ENCODE results near the gene ANO9.

ANO9 gene, protein sequence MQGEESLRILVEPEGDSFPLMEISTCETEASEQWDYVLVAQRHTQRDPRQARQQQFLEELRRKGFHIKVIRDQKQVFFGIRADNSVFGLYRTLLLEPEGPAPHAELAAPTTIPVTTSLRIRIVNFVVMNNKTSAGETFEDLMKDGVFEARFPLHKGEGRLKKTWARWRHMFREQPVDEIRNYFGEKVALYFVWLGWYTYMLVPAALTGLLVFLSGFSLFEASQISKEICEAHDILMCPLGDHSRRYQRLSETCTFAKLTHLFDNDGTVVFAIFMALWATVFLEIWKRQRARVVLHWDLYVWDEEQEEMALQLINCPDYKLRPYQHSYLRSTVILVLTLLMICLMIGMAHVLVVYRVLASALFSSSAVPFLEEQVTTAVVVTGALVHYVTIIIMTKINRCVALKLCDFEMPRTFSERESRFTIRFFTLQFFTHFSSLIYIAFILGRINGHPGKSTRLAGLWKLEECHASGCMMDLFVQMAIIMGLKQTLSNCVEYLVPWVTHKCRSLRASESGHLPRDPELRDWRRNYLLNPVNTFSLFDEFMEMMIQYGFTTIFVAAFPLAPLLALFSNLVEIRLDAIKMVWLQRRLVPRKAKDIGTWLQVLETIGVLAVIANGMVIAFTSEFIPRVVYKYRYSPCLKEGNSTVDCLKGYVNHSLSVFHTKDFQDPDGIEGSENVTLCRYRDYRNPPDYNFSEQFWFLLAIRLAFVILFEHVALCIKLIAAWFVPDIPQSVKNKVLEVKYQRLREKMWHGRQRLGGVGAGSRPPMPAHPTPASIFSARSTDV
- 170 to 200 (median 174) reads per million in 3 donors for total RNA-seq

DNA sequence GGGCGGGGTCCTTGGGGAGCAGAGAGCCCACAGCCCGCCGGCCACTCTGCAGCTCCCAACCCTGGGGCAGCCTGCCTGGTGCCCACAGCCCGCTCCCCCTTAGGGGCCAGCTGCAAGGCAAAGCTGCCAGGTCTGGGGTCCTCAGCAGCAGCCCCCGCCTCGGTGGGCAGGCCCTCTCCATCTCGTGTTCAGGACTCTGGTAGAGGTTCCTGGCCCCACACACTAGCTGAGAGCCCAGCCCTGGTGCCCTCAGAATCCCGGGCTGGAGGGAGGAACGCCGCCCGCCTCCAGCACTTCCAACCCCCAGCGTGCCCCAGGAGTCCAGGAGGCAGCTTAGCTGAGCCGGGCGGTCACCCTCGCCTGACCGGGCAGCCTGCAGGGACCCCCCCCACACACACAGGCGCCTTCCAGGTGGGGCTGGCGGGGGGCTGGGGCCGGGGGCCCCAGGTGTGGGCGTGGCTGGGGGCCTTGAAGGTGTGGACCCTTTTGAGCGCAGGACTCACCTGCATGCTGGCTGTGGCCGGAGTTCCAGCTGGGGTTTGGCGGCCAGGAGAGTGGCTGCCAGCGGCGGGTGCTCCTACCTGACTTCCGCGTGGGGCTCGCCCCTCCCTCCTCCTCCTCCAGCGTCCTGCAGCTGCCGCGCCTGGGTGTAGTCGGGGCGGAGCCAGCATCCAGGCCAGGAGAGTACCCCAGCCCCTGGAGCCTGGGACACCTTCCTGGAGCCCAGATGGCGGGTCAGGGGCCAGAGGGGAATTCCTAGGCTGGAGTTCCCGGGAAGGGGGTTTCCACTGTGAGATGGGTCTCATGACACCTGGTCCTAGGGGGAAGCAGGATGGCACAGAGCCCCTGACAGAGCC lies at the start of gene ANO9:
Gene ANO9 (minus strand): TSS at position 594 of the 857 bp plus-strand sequence. CDS start 85 bp downstream, at position 509.
- DNase-seq: peak; percentile 48 to 67 (median 54)
- H3K36me3 ChIP-seq (ENCODE audit: control insufficient read depth, insufficient read depth, low read length): no peaks in the 10 kb centered on the region
- peak within 1 kb of the TSS; percentile 71 for H3K4me3 ChIP-seq (ENCODE audit: insufficient read depth, low read depth, low read length, poor library complexity, severe bottlenecking)
- peaks cover 32% of the 10 kb centered on the region for H3K4me1 ChIP-seq (ENCODE audit: control insufficient read depth, insufficient read depth, low read length, poor library complexity, severe bottlenecking)
- peak within 1 kb of the TSS; percentile 67 for H3K27ac ChIP-seq (ENCODE audit: insufficient read depth, low read length, poor library complexity, severe bottlenecking)
- no peaks in the 10 kb centered on the region for H3K9me3 ChIP-seq (ENCODE audit: control insufficient read depth, low read length)
- no peaks in the 10 kb centered on the region for H3K27me3 ChIP-seq (replicated peaks; ENCODE audit: control insufficient read depth, insufficient read depth, low read length, poor library complexity, severe bottlenecking)

DNA sequence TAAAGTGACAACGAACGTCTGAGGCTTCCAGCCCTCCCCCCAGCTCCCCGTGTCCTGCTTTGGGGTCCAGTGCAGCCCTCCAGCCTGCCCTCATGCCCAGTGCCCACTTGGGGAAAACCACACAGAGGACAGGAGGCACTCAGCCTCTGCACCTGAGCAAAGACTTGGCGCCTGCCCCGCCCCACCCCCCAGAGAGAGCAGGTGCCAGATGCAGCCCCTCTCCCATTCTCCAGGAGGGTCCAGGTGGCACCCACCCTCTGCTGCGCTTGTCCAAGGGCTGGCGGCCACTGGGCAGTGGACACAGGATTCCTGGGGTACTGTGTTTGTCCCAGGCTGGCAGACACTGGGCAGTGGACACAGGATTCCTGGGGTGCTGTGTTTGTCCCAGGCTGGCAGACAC lies 49.5 kb upstream of the ANO9 start:
- H3K36me3 ChIP-seq (ENCODE audit: control insufficient read depth, insufficient read depth, low read length): peaks cover 18% of the 10 kb centered on the region

DNA sequence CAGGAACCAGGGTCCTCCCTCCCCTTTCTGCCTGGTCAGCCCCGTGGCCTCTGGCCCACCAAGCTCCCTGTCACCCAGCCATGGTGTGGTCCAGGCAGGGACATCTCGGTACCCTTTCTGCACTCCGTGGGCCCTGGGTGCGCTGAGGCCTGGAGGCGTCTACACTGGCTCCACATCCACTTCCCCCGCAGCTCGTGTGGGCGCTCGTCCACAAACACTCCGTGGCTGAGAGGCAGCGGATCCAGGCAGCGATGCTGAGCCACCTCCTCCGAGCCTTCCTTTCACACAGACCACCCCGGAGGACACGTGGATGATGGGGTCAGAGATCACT lies 49.1 kb upstream of the ANO9 start:
- no peak for DNase-seq
- Histone ChIP-seq H3K4me1 (ENCODE audit: control insufficient read depth, insufficient read depth, low read length, poor library complexity, severe bottlenecking) (no peaks in the 10 kb centered on the region), H3K9me3 (ENCODE audit: control insufficient read depth, low read length) (no peaks in the 10 kb centered on the region), H3K4me3 (ENCODE audit: insufficient read depth, low read depth, low read length, poor library complexity, severe bottlenecking) (no peak overlapping the region), H3K27me3 (replicated peaks; ENCODE audit: control insufficient read depth, insufficient read depth, low read length, poor library complexity, severe bottlenecking) (no peaks in the 10 kb centered on the region), H3K36me3 (ENCODE audit: control insufficient read depth, insufficient read depth, low read length) (peaks cover 17% of the 10 kb centered on the region), H3K27ac (ENCODE audit: insufficient read depth, low read length, poor library complexity, severe bottlenecking) (no peak overlapping the region)

More for the DNA sequence above, 49.5 kb upstream of the ANO9 start:
- H3K27ac ChIP-seq (ENCODE audit: insufficient read depth, low read length, poor library complexity, severe bottlenecking): no peak overlapping the region
- DNase-seq: no peak
- H3K9me3 ChIP-seq (ENCODE audit: control insufficient read depth, low read length): no peaks in the 10 kb centered on the region
- no peaks in the 10 kb centered on the region for H3K27me3 ChIP-seq (replicated peaks; ENCODE audit: control insufficient read depth, insufficient read depth, low read length, poor library complexity, severe bottlenecking)
- H3K4me1 ChIP-seq (ENCODE audit: control insufficient read depth, insufficient read depth, low read length, poor library complexity, severe bottlenecking): no peaks in the 10 kb centered on the region
- H3K4me3 ChIP-seq (ENCODE audit: insufficient read depth, low read depth, low read length, poor library complexity, severe bottlenecking): no peak overlapping the region

DNA sequence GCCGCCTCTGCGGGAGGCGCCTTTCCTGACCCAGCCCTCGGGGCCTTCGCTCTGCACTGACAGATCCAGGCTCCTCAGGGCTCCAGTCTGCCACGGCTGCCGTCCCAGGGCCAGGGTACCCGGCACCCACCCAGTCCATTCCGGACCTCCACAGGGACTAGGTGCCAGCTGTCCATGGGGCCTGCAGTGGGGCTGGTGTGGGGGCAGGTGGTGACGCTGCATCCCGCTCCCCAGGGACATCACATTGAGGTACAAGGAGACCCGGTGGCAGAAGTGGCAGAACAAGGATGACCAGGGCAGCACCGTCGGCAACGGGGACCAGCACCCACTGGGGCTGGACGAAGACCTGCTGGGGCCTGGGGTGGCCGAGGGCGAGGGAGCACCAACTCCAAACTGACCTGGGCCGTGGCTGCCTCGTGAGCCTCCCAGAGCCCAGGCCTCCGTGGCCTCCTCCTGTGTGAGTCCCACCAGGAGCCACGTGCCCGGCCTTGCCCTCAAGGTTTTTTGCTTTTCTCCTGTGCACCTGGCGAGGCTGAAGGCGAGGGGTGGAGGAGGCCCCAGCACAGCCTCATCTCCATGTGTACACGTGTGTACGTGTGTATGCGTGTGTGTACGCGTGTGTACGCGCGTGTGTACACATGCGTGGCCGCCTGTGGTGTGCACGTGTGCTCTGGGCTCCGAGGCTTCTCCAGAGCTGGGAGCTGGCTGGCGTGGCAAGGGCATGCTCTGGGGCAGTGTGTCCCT lies 48.5 kb upstream of the ANO9 start:
- H3K4me3 ChIP-seq (ENCODE audit: insufficient read depth, low read depth, low read length, poor library complexity, severe bottlenecking): no peak overlapping the region
- no peak overlapping the region for H3K27ac ChIP-seq (ENCODE audit: insufficient read depth, low read length, poor library complexity, severe bottlenecking)

DNA sequence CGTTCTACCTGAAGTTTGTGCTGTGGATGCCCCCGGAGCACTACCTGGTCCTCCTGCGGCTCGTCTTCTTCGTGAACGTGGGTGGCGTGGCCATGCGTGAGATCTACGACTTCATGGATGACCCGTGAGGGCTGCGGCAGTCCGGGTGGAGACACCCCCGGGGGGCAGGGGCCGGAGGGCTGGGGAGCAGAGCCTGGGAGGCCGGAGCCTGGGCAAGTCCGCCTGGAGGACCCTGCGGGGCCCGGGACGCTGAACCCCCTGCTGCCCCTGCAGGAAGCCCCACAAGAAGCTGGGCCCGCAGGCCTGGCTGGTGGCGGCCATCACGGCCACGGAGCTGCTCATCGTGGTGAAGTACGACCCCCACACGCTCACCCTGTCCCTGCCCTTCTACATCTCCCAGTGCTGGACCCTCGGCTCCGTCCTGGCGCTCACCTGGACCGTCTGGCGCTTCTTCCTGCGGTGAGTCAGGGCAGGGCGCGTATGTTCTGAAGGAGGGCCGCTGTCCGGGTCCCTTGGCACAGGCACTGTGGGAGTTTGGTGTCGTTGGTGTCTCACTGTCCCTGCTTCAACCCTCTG lies 47.9 kb upstream of the ANO9 start:
- DNase-seq: no peak
- H3K27me3 ChIP-seq (replicated peaks; ENCODE audit: control insufficient read depth, insufficient read depth, low read length, poor library complexity, severe bottlenecking): no peaks in the 10 kb centered on the region
- H3K4me1 ChIP-seq (ENCODE audit: control insufficient read depth, insufficient read depth, low read length, poor library complexity, severe bottlenecking): no peaks in the 10 kb centered on the region
- H3K4me3 ChIP-seq (ENCODE audit: insufficient read depth, low read depth, low read length, poor library complexity, severe bottlenecking): no peak overlapping the region
- H3K9me3 ChIP-seq (ENCODE audit: control insufficient read depth, low read length): no peaks in the 10 kb centered on the region
- peaks cover 6% of the 10 kb centered on the region for H3K36me3 ChIP-seq (ENCODE audit: control insufficient read depth, insufficient read depth, low read length)
- H3K27ac ChIP-seq (ENCODE audit: insufficient read depth, low read length, poor library complexity, severe bottlenecking): no peak overlapping the region

More for the DNA sequence above, 48.5 kb upstream of the ANO9 start:
- H3K9me3 ChIP-seq (ENCODE audit: control insufficient read depth, low read length): no peaks in the 10 kb centered on the region
- no peaks in the 10 kb centered on the region for H3K4me1 ChIP-seq (ENCODE audit: control insufficient read depth, insufficient read depth, low read length, poor library complexity, severe bottlenecking)
- no peak for DNase-seq
- H3K36me3 ChIP-seq (ENCODE audit: control insufficient read depth, insufficient read depth, low read length): peaks cover 12% of the 10 kb centered on the region
- no peaks in the 10 kb centered on the region for H3K27me3 ChIP-seq (replicated peaks; ENCODE audit: control insufficient read depth, insufficient read depth, low read length, poor library complexity, severe bottlenecking)

DNA sequence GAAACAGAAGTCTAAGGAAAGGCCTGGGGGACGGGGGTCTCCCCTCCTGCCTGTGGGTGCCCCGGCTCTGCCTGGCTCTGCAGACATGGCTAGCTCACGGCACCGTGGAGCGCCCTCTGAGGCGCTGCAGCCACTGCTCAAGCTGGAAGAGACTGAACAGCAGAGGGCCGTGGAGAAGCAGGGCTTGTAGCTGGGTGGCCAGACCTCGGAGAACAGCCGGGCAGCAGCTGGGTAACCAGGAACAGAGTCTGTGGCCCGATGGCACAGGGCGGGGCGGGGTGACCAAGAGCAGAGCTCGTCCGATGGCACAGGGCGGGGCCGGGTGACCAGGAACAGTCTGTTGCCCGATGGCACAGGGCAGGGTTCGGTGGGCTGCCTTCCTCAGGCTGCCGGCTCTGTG lies 47.2 kb upstream of the ANO9 start:
- H3K36me3 ChIP-seq (ENCODE audit: control insufficient read depth, insufficient read depth, low read length): no peaks in the 10 kb centered on the region
- H3K4me1 ChIP-seq (ENCODE audit: control insufficient read depth, insufficient read depth, low read length, poor library complexity, severe bottlenecking): no peaks in the 10 kb centered on the region
- no peaks in the 10 kb centered on the region for H3K27me3 ChIP-seq (replicated peaks; ENCODE audit: control insufficient read depth, insufficient read depth, low read length, poor library complexity, severe bottlenecking)
- H3K9me3 ChIP-seq (ENCODE audit: control insufficient read depth, low read length): no peaks in the 10 kb centered on the region
- no peak for DNase-seq
- no peak overlapping the region for H3K4me3 ChIP-seq (ENCODE audit: insufficient read depth, low read depth, low read length, poor library complexity, severe bottlenecking)
- no peak overlapping the region for H3K27ac ChIP-seq (ENCODE audit: insufficient read depth, low read length, poor library complexity, severe bottlenecking)

DNA sequence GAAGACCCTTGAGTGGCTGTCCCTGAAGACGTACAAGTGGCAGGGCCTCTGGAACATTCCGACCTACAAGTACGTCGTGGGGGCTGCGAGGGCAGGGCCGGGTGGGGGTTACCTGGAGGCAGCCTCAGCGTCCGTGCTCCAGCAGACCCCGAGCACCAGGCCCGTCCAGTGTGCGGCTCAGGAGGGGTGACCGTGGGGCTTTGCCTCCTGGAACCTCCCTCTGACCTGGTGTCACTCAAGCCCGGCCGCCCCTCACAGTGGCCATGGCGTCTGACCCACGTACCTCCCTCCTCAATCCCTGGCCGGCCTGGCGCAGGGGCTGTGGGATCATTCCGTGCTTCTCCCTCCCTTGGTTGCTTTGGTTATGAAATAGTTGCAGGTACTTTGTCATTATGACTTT lies 46.8 kb upstream of the ANO9 start:
- no peaks in the 10 kb centered on the region for H3K4me1 ChIP-seq (ENCODE audit: control insufficient read depth, insufficient read depth, low read length, poor library complexity, severe bottlenecking)
- no peaks in the 10 kb centered on the region for H3K27me3 ChIP-seq (replicated peaks; ENCODE audit: control insufficient read depth, insufficient read depth, low read length, poor library complexity, severe bottlenecking)
- H3K36me3 ChIP-seq (ENCODE audit: control insufficient read depth, insufficient read depth, low read length): no peaks in the 10 kb centered on the region
- H3K9me3 ChIP-seq (ENCODE audit: control insufficient read depth, low read length): no peaks in the 10 kb centered on the region
- H3K27ac ChIP-seq (ENCODE audit: insufficient read depth, low read length, poor library complexity, severe bottlenecking): no peak overlapping the region
- no peak for DNase-seq
- H3K4me3 ChIP-seq (ENCODE audit: insufficient read depth, low read depth, low read length, poor library complexity, severe bottlenecking): no peak overlapping the region

DNA sequence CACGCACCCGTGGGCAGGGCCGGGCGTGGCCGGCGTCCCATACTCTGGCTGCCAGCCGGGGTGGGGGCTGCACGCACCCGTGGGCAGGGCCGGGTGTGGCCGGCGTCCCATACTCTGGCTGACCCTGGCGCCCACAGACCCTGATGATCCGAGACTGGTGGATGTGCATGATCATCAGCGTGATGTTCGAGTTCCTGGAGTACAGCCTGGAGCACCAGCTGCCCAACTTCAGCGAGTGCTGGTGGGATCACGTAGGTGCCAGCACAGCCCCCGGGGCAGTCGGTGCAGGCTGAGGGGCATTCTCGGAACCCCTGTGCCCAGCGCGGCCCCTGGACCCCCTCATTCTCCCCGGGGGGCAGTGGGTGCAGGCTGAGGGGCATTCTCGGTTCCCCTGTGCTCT lies 46.3 kb upstream of the ANO9 start:
- H3K4me1 ChIP-seq (ENCODE audit: control insufficient read depth, insufficient read depth, low read length, poor library complexity, severe bottlenecking): no peaks in the 10 kb centered on the region
- H3K27me3 ChIP-seq (replicated peaks; ENCODE audit: control insufficient read depth, insufficient read depth, low read length, poor library complexity, severe bottlenecking): no peaks in the 10 kb centered on the region
- no peak for DNase-seq
- no peaks in the 10 kb centered on the region for H3K36me3 ChIP-seq (ENCODE audit: control insufficient read depth, insufficient read depth, low read length)
- H3K9me3 ChIP-seq (ENCODE audit: control insufficient read depth, low read length): no peaks in the 10 kb centered on the region
- H3K27ac ChIP-seq (ENCODE audit: insufficient read depth, low read length, poor library complexity, severe bottlenecking): no peak overlapping the region
- H3K4me3 ChIP-seq (ENCODE audit: insufficient read depth, low read depth, low read length, poor library complexity, severe bottlenecking): no peak overlapping the region

DNA sequence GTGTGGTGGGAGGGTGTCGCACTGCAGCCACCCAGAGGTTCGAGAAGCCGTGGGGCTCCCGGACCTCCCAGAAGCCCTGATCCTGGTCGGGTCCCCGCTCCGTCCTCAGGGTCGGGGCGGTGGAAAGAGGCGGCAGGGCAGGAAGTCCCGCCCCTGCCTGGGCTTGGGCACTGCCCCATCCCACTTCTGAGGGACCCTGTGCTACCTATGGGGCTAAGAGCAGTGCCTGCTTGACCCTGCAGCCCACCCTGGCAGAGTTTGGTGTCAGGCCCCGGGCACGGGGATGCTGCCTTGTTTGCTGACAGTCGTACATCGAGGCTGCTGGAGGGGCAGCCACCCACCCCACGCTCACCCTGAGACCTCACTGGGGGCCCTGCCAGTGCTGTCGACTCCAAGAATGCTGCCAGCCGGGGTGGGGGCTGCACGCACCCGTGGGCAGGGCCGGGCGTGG lies 45.8 kb upstream of the ANO9 start:
- no peaks in the 10 kb centered on the region for H3K9me3 ChIP-seq (ENCODE audit: control insufficient read depth, low read length)
- H3K4me1 ChIP-seq (ENCODE audit: control insufficient read depth, insufficient read depth, low read length, poor library complexity, severe bottlenecking): no peaks in the 10 kb centered on the region
- no peak overlapping the region for H3K27ac ChIP-seq (ENCODE audit: insufficient read depth, low read length, poor library complexity, severe bottlenecking)
- no peak for DNase-seq
- H3K36me3 ChIP-seq (ENCODE audit: control insufficient read depth, insufficient read depth, low read length): no peaks in the 10 kb centered on the region
- no peak overlapping the region for H3K4me3 ChIP-seq (ENCODE audit: insufficient read depth, low read depth, low read length, poor library complexity, severe bottlenecking)
- H3K27me3 ChIP-seq (replicated peaks; ENCODE audit: control insufficient read depth, insufficient read depth, low read length, poor library complexity, severe bottlenecking): no peaks in the 10 kb centered on the region

All from effector memory CD4-positive, alpha-beta T cell (primary cell).